K562 (cell line): ENCODE results near the gene SFI1. TPM values are rescaled to one million over a fixed set of nuclear protein-coding genes. Genes with fewer than 3 reads are reported as not detected.
A peak's percentile ranks its signal among the peaks of the same experiment; 100 is the strongest.

Experiments
- ATF7 ChIP-seq: fragments of 450-650 bp; IDR thresholded peaks from 2 replicates; pipeline ENCODE4 v1.7.1; 2014; ENCODE audit warnings: mild to moderate bottlenecking, moderate library complexity
- CBFA2T2 ChIP-seq: fragments of 450-650 bp; conservative IDR thresholded peaks from 2 replicates; pipeline ENCODE4 v1.6.1; 2017; ENCODE audit warnings: mild to moderate bottlenecking
- CEBPB ChIP-seq: fragments of 450-650 bp; IDR thresholded peaks from 2 replicates; pipeline ENCODE4 v1.6.1; 2016; ENCODE audit warnings: missing genetic modification characterization, missing compliant biosample characterization
- CHAMP1 ChIP-seq: fragments of 450-650 bp; IDR thresholded peaks from 2 replicates; pipeline ENCODE4 v1.6.1; 2016; ENCODE audit warnings: mild to moderate bottlenecking
- DACH1 ChIP-seq: fragments of 450-650 bp; IDR thresholded peaks from 2 replicates; pipeline ENCODE4 v1.6.1; 2018; ENCODE audit not compliant: partially characterized antibody
- HES1 ChIP-seq: fragments of 450-650 bp; IDR thresholded peaks from 2 replicates; pipeline ENCODE4 v1.6.1; 2016; ENCODE audit warnings: low read depth, mild to moderate bottlenecking, moderate library complexity
- HMG20A ChIP-seq: fragments of 450-650 bp; formaldehyde crosslinking; conservative IDR thresholded peaks from 2 replicates; pipeline ENCODE4 v1.4.0; 2020; ENCODE audit warnings: mild to moderate bottlenecking, mixed read lengths
- KAT8 ChIP-seq: fragments of 450-650 bp; IDR thresholded peaks from 2 replicates; pipeline ENCODE4 v1.6.1; 2016; ENCODE audit warnings: low read depth, mild to moderate bottlenecking
- KLF1 ChIP-seq: fragments of 450-650 bp; IDR thresholded peaks from 2 replicates; pipeline ENCODE4 v1.6.1; 2016; ENCODE audit warnings: missing genetic modification characterization, missing compliant biosample characterization
- NONO ChIP-seq, 2 experiments: fragments of 200-400 bp in 1 of 2; fragments of 450-650 bp in 1 of 2; formaldehyde crosslinking in 1 of 2; IDR thresholded peaks; 2 replicates each; pipeline ENCODE4 v1.6.1; 2017; ENCODE audit warnings: low read depth in 2 of 2, mild to moderate bottlenecking in 2 of 2, moderate library complexity in 2 of 2, low read length in 1 of 2
- PRPF4 ChIP-seq: fragments of 200-400 bp; formaldehyde crosslinking; IDR thresholded peaks from one replicate; pipeline ENCODE4 v1.6.1; 2017; ENCODE audit warnings: low read length, low read depth, mild to moderate bottlenecking; ENCODE audit not compliant: insufficient read depth, poor library complexity, severe bottlenecking
- SIN3A ChIP-seq, 2 experiments: fragments of 150-350 bp in 1 of 2; IDR thresholded peaks; 2 replicates each; pipeline ENCODE4 v1.6.1; 2011 to 2016; ENCODE audit warnings: borderline replicate concordance in 2 of 2, low read depth in 2 of 2, low read length in 2 of 2, mild to moderate bottlenecking in 2 of 2, moderate library complexity in 2 of 2; ENCODE audit not compliant: control insufficient read depth in 1 of 2
- THRA ChIP-seq: fragments of 450-650 bp; IDR thresholded peaks from 2 replicates; pipeline ENCODE4 v1.6.1; 2017; ENCODE audit warnings: mild to moderate bottlenecking, moderate library complexity
- ZNF121 ChIP-seq: sonication (generic); formaldehyde crosslinking; conservative IDR thresholded peaks from 2 replicates; pipeline ENCODE4 v1.8.0; 2022; ENCODE audit warnings: missing genetic modification reagents
- ZNF253 ChIP-seq: fragments of 250-450 bp; sonication (Bioruptor Pico); conservative IDR thresholded peaks from 2 replicates; pipeline ENCODE4 v1.6.1; 2021; ENCODE audit warnings: mild to moderate bottlenecking
- polyA plus RNA-seq, 8 experiments: library from polyadenylated mRNA; depleted of rRNA in 4 of 8; stranded (reverse) in 5 of 8; unstranded in 3 of 8; fragments of >200 nt; fragmentation: Nextera tagmentation in 2 of 8; fragmentation: Illumina TruSeq in 1 of 8; extraction: Ambion mirVana in 2 of 8; extraction: Trizol in 1 of 8; gene quantifications; 2 replicates each; pipeline versions ENCODE4 v1.2.1 to v1.2.3, GENCODE V29; 2011 to 2014; ENCODE audit warnings: inconsistent platforms in 1 of 8, missing spikeins in 1 of 8
- total RNA-seq, 7 experiments: library from RNA; depleted of rRNA in 6 of 7; stranded (reverse); fragments of >200 nt in 6 of 7; fragmentation: Illumina TruSeq in 2 of 7; extraction: Trizol in 2 of 7; gene quantifications; 2 replicates each; pipeline versions ENCODE4 v1.2.1 to v1.2.3, GENCODE V29; 2011 to 2021; ENCODE audit warnings: low replicate concordance in 1 of 7
- TF ChIP-seq, protein P1 (sequence below): sonication (generic); formaldehyde crosslinking; IDR thresholded peaks from 2 replicates; pipeline ENCODE4 v1.8.0; 2022; ENCODE audit warnings: mild to moderate bottlenecking, low read depth, missing genetic modification reagents
- TF ChIP-seq, protein P2 (sequence below): IDR thresholded peaks from 2 replicates; pipeline ENCODE4 v1.6.1; 2012; ENCODE audit warnings: low read depth, low read length, improper control_type of control experiment, borderline replicate concordance
- TF ChIP-seq, protein P3 (sequence below), 2 experiments: fragments of 450-650 bp; conservative IDR thresholded peaks; 2 replicates each; pipeline ENCODE4 v1.6.1; 2017; ENCODE audit warnings: mild to moderate bottlenecking in 2 of 2, moderate library complexity in 2 of 2

SFI1 gene
- total and polyA plus RNA-seq, 9 of the 15 experiments (the other 6 are each of a cell fraction or from before 2014, with no cell fraction given), result 3.0 to 25.6 (median 14.1) TPM

GRCh38 chr22:31496007-31496734 is at the start of gene SFI1 (continued):
- TF ChIP-seq THRA (no peak), NONO (IDR thresholded peaks at IDR 0.05; ENCODE audit: low read depth in 2 of 2, low read length in 1 of 2) (no peak), ZNF253 (CRISPR knock-in tag) (no peak), CBFA2T2 (no peak), CEBPB (tag) (no peak), ZNF121 (CRISPR knock-in tag) (no peak), PRPF4 (no peak), CHAMP1 (no peak), SIN3A (IDR thresholded peaks at IDR 0.05; ENCODE audit: borderline replicate concordance in 2 of 2, control insufficient read depth in 1 of 2, low read depth in 2 of 2, low read length in 2 of 2) (peak; percentile 6 to 72; a peak in 2 of 4 replicates), HES1 (no peak), ATF7 (peak; percentile 72; the same call in 1 of the 2 replicates), HMG20A (CRISPR knock-in tag) (no peak), KLF1 (0 out of 2 replicates have a peak, but pooled peaks have one; percentile 18), DACH1 (peak; percentile 42), KAT8 (no peak)
- TF ChIP-seq, protein P1, sequence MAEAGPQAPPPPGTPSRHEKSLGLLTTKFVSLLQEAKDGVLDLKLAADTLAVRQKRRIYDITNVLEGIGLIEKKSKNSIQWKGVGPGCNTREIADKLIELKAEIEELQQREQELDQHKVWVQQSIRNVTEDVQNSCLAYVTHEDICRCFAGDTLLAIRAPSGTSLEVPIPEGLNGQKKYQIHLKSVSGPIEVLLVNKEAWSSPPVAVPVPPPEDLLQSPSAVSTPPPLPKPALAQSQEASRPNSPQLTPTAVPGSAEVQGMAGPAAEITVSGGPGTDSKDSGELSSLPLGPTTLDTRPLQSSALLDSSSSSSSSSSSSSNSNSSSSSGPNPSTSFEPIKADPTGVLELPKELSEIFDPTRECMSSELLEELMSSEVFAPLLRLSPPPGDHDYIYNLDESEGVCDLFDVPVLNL (CRISPR knock-in tag), result no peak
- TF ChIP-seq, protein P2, sequence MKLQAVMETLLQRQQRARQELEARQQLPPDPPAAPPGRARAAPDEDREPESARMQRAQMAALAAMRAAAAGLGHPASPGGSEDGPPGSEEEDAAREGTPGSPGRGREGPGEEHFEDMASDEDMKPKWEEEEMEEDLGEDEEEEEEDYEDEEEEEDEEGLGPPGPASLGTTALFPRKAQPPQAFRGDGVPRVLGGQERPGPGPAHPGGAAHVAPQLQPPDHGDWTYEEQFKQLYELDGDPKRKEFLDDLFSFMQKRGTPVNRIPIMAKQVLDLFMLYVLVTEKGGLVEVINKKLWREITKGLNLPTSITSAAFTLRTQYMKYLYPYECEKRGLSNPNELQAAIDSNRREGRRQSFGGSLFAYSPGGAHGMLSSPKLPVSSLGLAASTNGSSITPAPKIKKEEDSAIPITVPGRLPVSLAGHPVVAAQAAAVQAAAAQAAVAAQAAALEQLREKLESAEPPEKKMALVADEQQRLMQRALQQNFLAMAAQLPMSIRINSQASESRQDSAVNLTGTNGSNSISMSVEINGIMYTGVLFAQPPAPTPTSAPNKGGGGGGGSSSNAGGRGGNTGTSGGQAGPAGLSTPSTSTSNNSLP, result no peak
- TF ChIP-seq, protein P3, sequence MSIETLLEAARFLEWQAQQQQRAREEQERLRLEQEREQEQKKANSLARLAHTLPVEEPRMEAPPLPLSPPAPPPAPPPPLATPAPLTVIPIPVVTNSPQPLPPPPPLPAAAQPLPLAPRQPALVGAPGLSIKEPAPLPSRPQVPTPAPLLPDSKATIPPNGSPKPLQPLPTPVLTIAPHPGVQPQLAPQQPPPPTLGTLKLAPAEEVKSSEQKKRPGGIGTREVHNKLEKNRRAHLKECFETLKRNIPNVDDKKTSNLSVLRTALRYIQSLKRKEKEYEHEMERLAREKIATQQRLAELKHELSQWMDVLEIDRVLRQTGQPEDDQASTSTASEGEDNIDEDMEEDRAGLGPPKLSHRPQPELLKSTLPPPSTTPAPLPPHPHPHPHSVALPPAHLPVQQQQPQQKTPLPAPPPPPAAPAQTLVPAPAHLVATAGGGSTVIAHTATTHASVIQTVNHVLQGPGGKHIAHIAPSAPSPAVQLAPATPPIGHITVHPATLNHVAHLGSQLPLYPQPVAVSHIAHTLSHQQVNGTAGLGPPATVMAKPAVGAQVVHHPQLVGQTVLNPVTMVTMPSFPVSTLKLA (conservative IDR thresholded peaks at IDR 0.05), result peak; percentile 78 to 92
